Stimulated activated CD4-positive, alpha-beta T cell treated with anti-CD3 and anti-CD28 coated beads, Interleukin-1b, Interleukin-23, amount 100 ng/mL, for 1 hour (primary cell): Measurements from ENCODE around the gene RPH3AL.
"Not testable (repeated sequence)": the region's sequence is repeated elsewhere in the genome, so short reads cannot be mapped to it uniquely, and the experiment has no call there.

Experiments
- DNase-seq, 2 donors: peaks; one replicate each; pipeline ENCODE4 v3.0.0-alpha.2; 2020; ENCODE audit warnings: low read depth in 2 of 2

The RPH3AL gene

GRCh38 chr17:180381-181244 is 172.0 kb downstream of the RPH3AL start:
- no peak for DNase-seq

- DNase-seq: no peak
Observed at GRCh38 chr17:179781-180380, 172.7 kb downstream of the RPH3AL start.

GRCh38 chr17:179066-179432 is 173.6 kb downstream of the RPH3AL start:
- DNase-seq: no peak

GRCh38 chr17:178292-179065 is 174.1 kb downstream of the RPH3AL start:
- DNase-seq: no peak

GRCh38 chr17:177762-178161 is 174.8 kb downstream of the RPH3AL start:
- DNase-seq: no peak

GRCh38 chr17:177155-177554 is 175.5 kb downstream of the RPH3AL start:
- no peak for DNase-seq

- DNase-seq: no peak
Observed at GRCh38 chr17:173166-173911, 179.3 kb downstream of the RPH3AL start.

GRCh38 chr17:172401-172800 is 180.2 kb downstream of the RPH3AL start:
- DNase-seq: no peak

- DNase-seq: no peak
Observed at GRCh38 chr17:171871-172270, 180.7 kb downstream of the RPH3AL start.

- no peak for DNase-seq
Observed at GRCh38 chr17:170130-170670, 182.4 kb downstream of the RPH3AL start.

- DNase-seq: not testable (repeated sequence)
Observed at GRCh38 chr17:168614-169013, 184.0 kb downstream of the RPH3AL start.

- no peak for DNase-seq
Observed at GRCh38 chr17:165939-166338, 186.7 kb downstream of the RPH3AL start.

GRCh38 chr17:164303-165235 is 188.0 kb downstream of the RPH3AL start:
- no peak for DNase-seq

GRCh38 chr17:163514-164098 is 189.0 kb downstream of the RPH3AL start:
- DNase-seq: no peak

- no peak for DNase-seq
Observed at GRCh38 chr17:162689-163088, 189.9 kb downstream of the RPH3AL start.
